ENCODE data around the gene ATP5PO. TPM values are rescaled to one million over a fixed set of nuclear protein-coding genes. Genes with fewer than 3 reads are reported as not detected.

The ATP5PO gene
- total RNA-seq, 2 experiments from 2014 or later, result 210 to 227 TPM

- intact Hi-C loops (cut with micrococcal nuclease; ENCODE audit: unreplicated experiment), result no loop called here
- BruUV-seq (replicated peaks), result no TSS peak
- POLR2A ChIA-PET, result interaction anchor here (0.7 to 1.7 kb wide), 2 partner anchors 10 to 327 kb away, joined by 3 to 4 read pairs; no protein-coding TSS in a partner anchor
Observed at GRCh38 chr21:33908760-33909159, 6.8 kb downstream of the ATP5PO start.

GRCh38 chr21:33904041-33904440 is 11.6 kb downstream of the ATP5PO start:
- H3K36me3 ChIP-seq (ENCODE audit: insufficient read depth, low read length), result peaks cover 88% of the 10 kb centered on the region

More at GRCh38 chr21:33908760-33909159, 6.8 kb downstream of the ATP5PO start:
- DNase-seq (ENCODE audit: low spot score), result no peak
- Histone ChIP-seq H3K27ac (ENCODE audit: low read depth, low read length, poor library complexity, severe bottlenecking) (no peak overlapping the region), H4K20me1 (ENCODE audit: insufficient read depth, low read length) (no peaks in the 10 kb centered on the region), H3K4me2 (ENCODE audit: low read length) (no peak overlapping the region), H3K4me3 (ENCODE audit: low read depth, low read length, poor library complexity, severe bottlenecking) (no peak overlapping the region), H3K4me1 (ENCODE audit: insufficient read depth, low read length, poor library complexity, severe bottlenecking) (peaks cover 4% of the 10 kb centered on the region), H3K9me3 (ENCODE audit: low read length) (no peaks in the 10 kb centered on the region), H3K9me2 (ENCODE audit: insufficient read depth, low read length) (no peaks in the 10 kb centered on the region), H3K79me2 (ENCODE audit: insufficient read depth, low read depth, low read length) (peaks cover 20% of the 10 kb centered on the region), H2AFZ (ENCODE audit: low read length) (no peak overlapping the region), H3K36me3 (ENCODE audit: insufficient read depth, low read length) (peaks cover 99% of the 10 kb centered on the region)
- CTCF ChIA-PET (ENCODE audit: unreplicated experiment), result no interaction called here
- TF ChIP-seq EZH2phosphoT487 (IDR thresholded peaks at IDR 0.05; ENCODE audit: borderline replicate concordance, low read depth, low read length) (no peak), CTCF (conservative IDR thresholded peaks at IDR 0.05; ENCODE audit: low read length) (no peak)

More at GRCh38 chr21:33904041-33904440, 11.6 kb downstream of the ATP5PO start:
- Histone ChIP-seq H3K79me2 (ENCODE audit: insufficient read depth, low read depth, low read length) (no peaks in the 10 kb centered on the region), H3K4me3 (ENCODE audit: low read depth, low read length, poor library complexity, severe bottlenecking) (no peak overlapping the region), H3K4me2 (ENCODE audit: low read length) (no peak overlapping the region), H2AFZ (ENCODE audit: low read length) (no peak overlapping the region), H3K27ac (ENCODE audit: low read depth, low read length, poor library complexity, severe bottlenecking) (no peak overlapping the region), H3K9me2 (ENCODE audit: insufficient read depth, low read length) (no peaks in the 10 kb centered on the region), H3K9me3 (ENCODE audit: low read length) (no peaks in the 10 kb centered on the region), H4K20me1 (ENCODE audit: insufficient read depth, low read length) (no peaks in the 10 kb centered on the region), H3K4me1 (ENCODE audit: insufficient read depth, low read length, poor library complexity, severe bottlenecking) (no peaks in the 10 kb centered on the region)
- TF ChIP-seq CTCF (conservative IDR thresholded peaks at IDR 0.05; ENCODE audit: low read length) (no peak), EZH2phosphoT487 (IDR thresholded peaks at IDR 0.05; ENCODE audit: borderline replicate concordance, low read depth, low read length) (no peak)
- intact Hi-C loops (cut with micrococcal nuclease; ENCODE audit: unreplicated experiment), result no loop called here
- ChIA-PET CTCF (ENCODE audit: unreplicated experiment) (no interaction called here), POLR2A (interaction anchor here (1.2 kb wide), 1 partner anchor 8 kb away, joined by 6 read pairs; no protein-coding TSS in a partner anchor)
- no TSS peak for BruUV-seq (replicated peaks)
- DNase-seq (ENCODE audit: low spot score), result no peak

Data from OCI-LY7 (cell line).